Lower leg skin (tissue), 4 donors: Measurements from ENCODE around the gene ARHGAP21. TPM values are rescaled to one million over a fixed set of nuclear protein-coding genes. Genes with fewer than 3 reads are reported as not detected.

Experiments
- DNase-seq, 2 donors: peaks; one replicate each; pipeline ENCODE4 v3.0.0-alpha.2; 2019; ENCODE audit warnings: low spot score in 2 of 2
- H3K4me3 ChIP-seq: fragments of 200-600 bp; sonication (generic); 2 replicates; pipeline ENCODE4 v1.5.1; 2017; ENCODE audit warnings: mild to moderate bottlenecking, low read depth; ENCODE audit not compliant: poor library complexity, severe bottlenecking
- POLR2A ChIP-seq, 2 donors: fragments of 450-650 bp; IDR thresholded peaks; one replicate each; pipeline ENCODE4 v1.6.1; 2016 to 2017; ENCODE audit warnings: antibody characterized with exemption in 2 of 2, mild to moderate bottlenecking in 1 of 2, moderate library complexity in 1 of 2
- WGBS, 2 donors: methylation state at CpG; one replicate each; pipeline ENCODE4 v1.1.5; 2018; 5-methylcytosine and 5-hydroxymethylcytosine counted together
- intact Hi-C: fragments of 100-400 bp; cut with DNase I; formaldehyde crosslinking; loops from one replicate; pipeline ENCODE4 v1.15.0; 2023; ENCODE audit warnings: low total_unique reads
- total RNA-seq, 4 donors: library from RNA; depleted of rRNA; stranded (reverse); fragments of >200 nt; gene quantifications; one replicate each; pipeline ENCODE4 v1.1.0, GENCODE V29; 2016
- TF ChIP-seq, protein P1 (sequence below), 3 donors: fragments of 450-650 bp; IDR thresholded peaks; one replicate each; pipeline ENCODE4 v1.5.1; 2016; ENCODE audit warnings: antibody characterized with exemption in 3 of 3, mild to moderate bottlenecking in 3 of 3, moderate library complexity in 2 of 3

The ARHGAP21 gene
- total RNA-seq, 4 donors from 2014 or later: 26.5 to 43.6 (median 31.6) TPM

DNA sequence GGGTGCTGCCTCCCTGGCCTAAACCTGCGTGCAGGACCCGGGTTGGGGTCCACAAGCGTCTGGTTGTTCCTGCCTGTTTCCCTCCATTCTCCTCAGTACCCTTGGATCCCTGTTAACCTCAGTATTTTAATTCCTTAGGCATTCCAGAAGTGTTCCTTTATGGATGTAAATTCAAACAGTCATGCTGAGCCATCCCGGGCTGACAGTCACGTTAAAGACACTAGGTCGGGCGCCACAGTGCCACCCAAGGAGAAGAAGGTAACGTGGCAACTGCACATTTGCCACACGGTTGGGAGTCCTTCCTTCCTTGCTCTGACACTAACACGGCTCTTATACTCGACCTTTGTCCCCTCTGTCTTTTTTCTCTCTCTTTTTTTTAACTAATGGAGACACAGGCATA is 187.1 kb downstream of the ARHGAP21 start:
- no peak for TF ChIP-seq POLR2A (IDR thresholded peaks at IDR 0.05)
- TF ChIP-seq, protein P1, sequence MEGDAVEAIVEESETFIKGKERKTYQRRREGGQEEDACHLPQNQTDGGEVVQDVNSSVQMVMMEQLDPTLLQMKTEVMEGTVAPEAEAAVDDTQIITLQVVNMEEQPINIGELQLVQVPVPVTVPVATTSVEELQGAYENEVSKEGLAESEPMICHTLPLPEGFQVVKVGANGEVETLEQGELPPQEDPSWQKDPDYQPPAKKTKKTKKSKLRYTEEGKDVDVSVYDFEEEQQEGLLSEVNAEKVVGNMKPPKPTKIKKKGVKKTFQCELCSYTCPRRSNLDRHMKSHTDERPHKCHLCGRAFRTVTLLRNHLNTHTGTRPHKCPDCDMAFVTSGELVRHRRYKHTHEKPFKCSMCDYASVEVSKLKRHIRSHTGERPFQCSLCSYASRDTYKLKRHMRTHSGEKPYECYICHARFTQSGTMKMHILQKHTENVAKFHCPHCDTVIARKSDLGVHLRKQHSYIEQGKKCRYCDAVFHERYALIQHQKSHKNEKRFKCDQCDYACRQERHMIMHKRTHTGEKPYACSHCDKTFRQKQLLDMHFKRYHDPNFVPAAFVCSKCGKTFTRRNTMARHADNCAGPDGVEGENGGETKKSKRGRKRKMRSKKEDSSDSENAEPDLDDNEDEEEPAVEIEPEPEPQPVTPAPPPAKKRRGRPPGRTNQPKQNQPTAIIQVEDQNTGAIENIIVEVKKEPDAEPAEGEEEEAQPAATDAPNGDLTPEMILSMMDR (IDR thresholded peaks at IDR 0.05): no peak
- no peak for DNase-seq
- H3K4me3 ChIP-seq: no peak overlapping the region
- WGBS, 2 donors: 88 to 92% methylated on average over 11 of the region's 11 CpGs
- intact Hi-C loops: no loop called here

GRCh38 chr10:24533981-24534380 is 189.7 kb downstream of the ARHGAP21 start:
- TF ChIP-seq, protein P1 (IDR thresholded peaks at IDR 0.05): no peak
- no peak for TF ChIP-seq POLR2A (IDR thresholded peaks at IDR 0.05)
- DNase-seq: no peak
- H3K4me3 ChIP-seq: no peak overlapping the region
- intact Hi-C loops: no loop called here
- WGBS, 2 donors: 77 to 79% methylated on average over 4 of the region's 4 CpGs

Other genes with a start within 250 kb of the ARHGAP21 start
- 1 to 10 TPM in 1 of 4 donors, under 1 TPM in 1, not detected in 2; 0.45 to 1.3 TPM for gene PRTFDC1, start 228.7 kb upstream of the ARHGAP21 start, total RNA-seq